GM19372 (cell line): ENCODE data around the gene CCM2L.

Experiments
- ATAC-seq: cut with Tn5 transposase; IDR thresholded peaks from one replicate; pipeline ENCODE4 v1.9.1; 2021; ENCODE audit warnings: mild to moderate bottlenecking, low read depth, moderate library complexity; ENCODE audit not compliant: unreplicated experiment

The CCM2L gene

GRCh38 chr20:31991339-31991705 is 18.9 kb upstream of the CCM2L start:
- no peak for ATAC-seq

- ATAC-seq = no peak
Measured at GRCh38 chr20:31992086-31992485, 18.2 kb upstream of the CCM2L start.

GRCh38 chr20:31996996-31997395 is 13.2 kb upstream of the CCM2L start:
- ATAC-seq = no peak

- no peak for ATAC-seq
Measured at GRCh38 chr20:31998246-31998645, 12.0 kb upstream of the CCM2L start.

GRCh38 chr20:32003325-32003724 is 6.9 kb upstream of the CCM2L start:
- ATAC-seq = no peak

GRCh38 chr20:32004963-32005362 is 5.3 kb upstream of the CCM2L start:
- ATAC-seq = no peak

- no peak for ATAC-seq
Measured at GRCh38 chr20:32006053-32006452, 4.2 kb upstream of the CCM2L start.

- no peak for ATAC-seq
Measured at GRCh38 chr20:32006841-32007786, 3.1 kb upstream of the CCM2L start.

GRCh38 chr20:32007787-32008616 is 2.2 kb upstream of the CCM2L start:
- no peak for ATAC-seq

- no peak for ATAC-seq
Measured at GRCh38 chr20:32009564-32009963, 674 bp upstream of the CCM2L start.

GRCh38 chr20:32010666-32011065 is 428 bp downstream of the CCM2L start:
- no peak for ATAC-seq

GRCh38 chr20:32012159-32012688 is 2.0 kb downstream of the CCM2L start:
- ATAC-seq = no peak

- no peak for ATAC-seq
Measured at GRCh38 chr20:32013326-32013725, 3.1 kb downstream of the CCM2L start.

GRCh38 chr20:32017711-32018251 is 7.5 kb downstream of the CCM2L start:
- ATAC-seq = no peak

- ATAC-seq = no peak
Measured at GRCh38 chr20:32018269-32019155, 8.3 kb downstream of the CCM2L start.

GRCh38 chr20:32019156-32019510 is 8.9 kb downstream of the CCM2L start:
- no peak for ATAC-seq

GRCh38 chr20:32019563-32020463 is 9.6 kb downstream of the CCM2L start:
- ATAC-seq = no peak

GRCh38 chr20:32021091-32021490 is 10.9 kb downstream of the CCM2L start:
- no peak for ATAC-seq

- no peak for ATAC-seq
Measured at GRCh38 chr20:32024683-32025295, 14.6 kb downstream of the CCM2L start.
